ENCODE measurements around the gene SPX. TPM values are rescaled to one million over a fixed set of nuclear protein-coding genes. Genes with fewer than 3 reads are reported as not detected.

Gene SPX
- total RNA-seq, 1 experiment from 2014 or later = 0.39 TPM

DNA sequence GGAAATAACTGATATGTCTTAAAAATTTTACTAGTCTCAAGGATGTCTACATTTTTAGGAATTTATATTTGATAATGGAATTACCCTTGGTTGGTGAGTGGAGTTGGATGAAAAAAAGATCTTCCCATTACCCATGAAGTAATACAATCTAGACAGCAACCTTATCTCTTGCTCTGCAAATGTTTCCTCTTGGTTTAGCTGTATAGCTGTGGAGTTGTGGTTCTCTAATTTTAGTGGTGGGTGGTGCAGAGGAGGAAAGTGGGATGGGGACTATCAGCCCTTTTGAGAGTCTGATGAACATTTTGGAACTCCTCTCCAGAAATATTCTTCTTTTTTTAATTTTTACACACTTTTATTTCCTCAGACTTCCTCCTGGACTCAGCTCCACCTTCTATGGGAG lies 17.1 kb downstream of the SPX start:
- no peaks in the 10 kb centered on the region for H3F3A ChIP-seq (ENCODE audit: insufficient read depth, low read depth)
- no peak overlapping the region for H2AFZ ChIP-seq
- no peak overlapping the region for H3K4me2 ChIP-seq
- 0 out of 2 replicates have a peak, but pooled peaks cover 4% of the 10 kb centered on the region for H3K4me1 ChIP-seq (replicated peaks; ENCODE audit: insufficient read depth)
- TF ChIP-seq EZH2 (IDR thresholded peaks at IDR 0.05; ENCODE audit: low read depth) (no peak), CTCF (conservative IDR thresholded peaks at IDR 0.05) (no peak)
- no peaks in the 10 kb centered on the region for H3K36me3 ChIP-seq (ENCODE audit: low read depth)
- CTCF ChIA-PET = no interaction called here
- H3K9me2 ChIP-seq (ENCODE audit: insufficient read depth) = no peaks in the 10 kb centered on the region
- intact Hi-C loops (cut with micrococcal nuclease; ENCODE audit: unreplicated experiment) = no loop called here
- BruUV-seq (replicated peaks) = no TSS peak
- no peak for DNase-seq
- no peak overlapping the region for H3K27ac ChIP-seq
- no peak overlapping the region for H3K4me3 ChIP-seq
- H3K79me2 ChIP-seq (ENCODE audit: low read depth) = no peaks in the 10 kb centered on the region
- no peaks in the 10 kb centered on the region for H3K9me3 ChIP-seq (ENCODE audit: insufficient read depth, low read depth)
- H4K20me1 ChIP-seq (ENCODE audit: insufficient read depth) = no peaks in the 10 kb centered on the region
- no peaks in the 10 kb centered on the region for H3K27me3 ChIP-seq (ENCODE audit: insufficient read depth, low read depth)
- POLR2A ChIA-PET (ENCODE audit: unreplicated experiment) = no interaction called here

DNA sequence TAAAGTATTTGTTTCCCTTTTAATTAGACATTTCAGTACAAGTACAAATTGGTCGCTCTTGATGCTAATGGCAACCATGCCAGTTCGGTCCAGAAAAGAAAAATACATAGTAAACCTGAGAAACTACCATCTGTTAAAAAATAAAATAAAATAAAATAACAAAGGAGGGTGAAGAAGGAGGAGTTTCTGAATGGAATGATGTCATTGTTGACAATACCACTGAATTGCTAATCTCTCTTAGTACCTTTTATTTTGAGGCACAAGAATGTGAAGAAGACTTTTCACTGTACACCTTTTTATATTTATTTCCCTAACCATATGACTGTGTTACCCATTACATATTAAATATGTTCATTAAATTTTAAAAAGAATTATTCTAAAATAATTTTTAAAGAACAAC lies 19.5 kb downstream of the SPX start:
- no peaks in the 10 kb centered on the region for H3F3A ChIP-seq (ENCODE audit: insufficient read depth, low read depth)
- H3K79me2 ChIP-seq (ENCODE audit: low read depth) = no peaks in the 10 kb centered on the region
- no peaks in the 10 kb centered on the region for H3K9me2 ChIP-seq (ENCODE audit: insufficient read depth)
- ChIA-PET CTCF (no interaction called here), POLR2A (ENCODE audit: unreplicated experiment) (no interaction called here)
- no peak overlapping the region for H2AFZ ChIP-seq
- no TSS peak for BruUV-seq (replicated peaks)
- no peak overlapping the region for H3K27ac ChIP-seq
- no peaks in the 10 kb centered on the region for H3K36me3 ChIP-seq (ENCODE audit: low read depth)
- TF ChIP-seq EZH2 (IDR thresholded peaks at IDR 0.05; ENCODE audit: low read depth) = no peak
- TF ChIP-seq CTCF (conservative IDR thresholded peaks at IDR 0.05) = no peak
- no peaks in the 10 kb centered on the region for H4K20me1 ChIP-seq (ENCODE audit: insufficient read depth)
- no peak overlapping the region for H3K4me2 ChIP-seq
- DNase-seq = no peak
- H3K4me3 ChIP-seq = no peak overlapping the region
- intact Hi-C loops (cut with micrococcal nuclease; ENCODE audit: unreplicated experiment) = no loop called here
- H3K27me3 ChIP-seq (ENCODE audit: insufficient read depth, low read depth) = no peaks in the 10 kb centered on the region
- no peaks in the 10 kb centered on the region for H3K9me3 ChIP-seq (ENCODE audit: insufficient read depth, low read depth)
- H3K4me1 ChIP-seq (replicated peaks; ENCODE audit: insufficient read depth) = no peaks in the 10 kb centered on the region

DNA sequence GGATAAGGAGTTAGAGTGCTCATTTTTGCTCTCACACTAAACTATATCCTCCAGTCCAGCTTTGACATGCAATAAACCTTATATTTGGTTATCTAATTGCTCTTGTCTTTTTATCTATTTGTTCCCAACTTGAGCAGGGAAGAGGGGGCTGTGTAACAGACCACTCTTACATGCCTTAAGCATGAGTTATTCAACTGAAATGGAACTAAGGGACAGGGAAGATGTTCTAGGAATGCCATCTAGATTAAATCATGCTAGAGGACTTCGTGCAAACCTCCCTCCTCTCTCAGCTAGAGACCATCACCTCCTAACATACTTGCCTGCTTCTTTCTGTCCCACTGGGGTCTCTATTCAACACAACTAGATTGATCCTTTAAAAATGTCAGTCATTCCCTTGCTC lies 20.6 kb downstream of the SPX start:
- Histone ChIP-seq H3K9me2 (ENCODE audit: insufficient read depth) (no peaks in the 10 kb centered on the region), H4K20me1 (ENCODE audit: insufficient read depth) (no peaks in the 10 kb centered on the region), H3K4me3 (no peak overlapping the region), H3K79me2 (ENCODE audit: low read depth) (no peaks in the 10 kb centered on the region), H3K9me3 (ENCODE audit: insufficient read depth, low read depth) (no peaks in the 10 kb centered on the region), H3K4me1 (replicated peaks; ENCODE audit: insufficient read depth) (no peaks in the 10 kb centered on the region), H3K4me2 (no peak overlapping the region), H3F3A (ENCODE audit: insufficient read depth, low read depth) (no peaks in the 10 kb centered on the region), H3K27me3 (ENCODE audit: insufficient read depth, low read depth) (no peaks in the 10 kb centered on the region), H3K36me3 (ENCODE audit: low read depth) (no peaks in the 10 kb centered on the region), H2AFZ (no peak overlapping the region), H3K27ac (no peak overlapping the region)
- intact Hi-C loops (cut with micrococcal nuclease; ENCODE audit: unreplicated experiment) = no loop called here
- no TSS peak for BruUV-seq (replicated peaks)
- ChIA-PET CTCF (no interaction called here), POLR2A (ENCODE audit: unreplicated experiment) (no interaction called here)
- DNase-seq = no peak
- TF ChIP-seq CTCF (conservative IDR thresholded peaks at IDR 0.05) = no peak
- no peak for TF ChIP-seq EZH2 (IDR thresholded peaks at IDR 0.05; ENCODE audit: low read depth)

All from PC-9 (cell line).